Measurements from ENCODE around the gene GGA3.
"Not testable (repeated sequence)": the region's sequence is repeated elsewhere in the genome, so short reads cannot be mapped to it uniquely, and the experiment has no call there.

GGA3 gene

GRCh38 chr17:75271955-75272847 is 10.8 kb upstream of the GGA3 start:
- DNase-seq (ENCODE audit: low read depth): peak; percentile 47

GRCh38 chr17:75271233-75271954 is 10.0 kb upstream of the GGA3 start:
- no peak for DNase-seq (ENCODE audit: low read depth)

- no peak for DNase-seq (ENCODE audit: low read depth)
Measured at GRCh38 chr17:75270966-75271232, 9.5 kb upstream of the GGA3 start, which contains the start of gene MIF4GD. Gene MIF4GD, minus strand, starts transcription at chr17:75271231. Its CDS starts 1,036 bp downstream, at chr17:75270195.

- DNase-seq (ENCODE audit: low read depth): no peak
Measured at GRCh38 chr17:75270218-75270965, 9.0 kb upstream of the GGA3 start.

DNA sequence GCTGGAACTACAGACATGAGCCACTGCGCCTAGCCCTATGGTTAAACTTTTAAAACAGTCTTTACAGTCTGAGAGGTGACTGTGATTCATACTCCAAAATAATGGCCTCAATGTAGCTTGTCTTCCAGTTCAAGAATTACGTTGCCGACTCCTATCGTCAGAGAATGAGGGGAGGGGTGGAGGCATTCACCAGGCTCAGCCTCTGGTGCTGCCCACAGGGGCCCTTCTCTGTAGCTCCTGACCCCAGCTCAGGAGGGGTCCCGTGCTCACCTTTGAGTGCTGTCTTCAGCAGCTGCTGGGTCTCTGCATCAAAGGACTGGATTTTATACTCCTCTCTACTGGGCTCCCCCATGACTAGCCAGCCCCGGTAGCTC is 8.4 kb upstream of the GGA3 start:
- no peak for DNase-seq (ENCODE audit: low read depth)

DNA sequence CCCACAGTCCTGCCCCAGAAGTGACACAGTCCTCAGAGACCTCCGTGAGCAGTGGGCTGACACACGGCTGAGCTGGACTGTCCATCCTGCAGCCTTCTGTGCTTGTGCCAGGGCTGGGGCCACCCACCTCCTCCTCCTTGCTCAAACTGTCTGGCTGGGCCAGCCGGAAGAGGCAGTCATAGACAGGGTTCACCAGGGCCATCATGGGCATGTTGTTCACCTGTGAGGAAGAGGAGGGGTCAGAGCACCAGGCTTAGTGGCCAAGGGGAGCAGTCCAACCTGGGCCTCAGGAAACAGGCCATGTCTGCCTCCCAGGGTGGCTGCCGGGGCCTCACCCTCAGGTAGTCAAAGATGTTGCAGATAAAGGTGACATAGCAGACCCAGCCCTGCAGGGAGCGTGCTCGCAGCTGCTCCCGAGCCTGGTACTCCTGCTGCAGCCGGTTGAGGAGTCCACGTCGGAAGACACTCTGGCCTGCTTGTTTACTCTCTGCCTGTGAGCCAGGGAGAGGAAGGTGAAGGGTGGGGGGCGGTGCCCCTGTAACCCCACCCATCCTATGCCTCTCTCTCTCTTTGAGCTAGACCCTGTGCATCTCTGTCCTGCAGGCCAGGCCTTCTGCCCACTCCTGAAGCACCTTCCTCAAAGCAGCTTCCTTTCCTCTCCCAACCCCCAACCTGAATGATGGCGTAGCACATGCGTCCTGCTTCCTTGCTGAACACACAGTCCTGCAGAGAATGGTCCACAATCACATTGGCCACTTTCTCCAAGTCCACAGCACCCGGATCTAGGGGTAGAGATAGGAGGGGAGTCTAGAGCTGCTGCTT is 6.2 kb upstream of the GGA3 start:
- no peak for DNase-seq (ENCODE audit: low read depth)

- DNase-seq (ENCODE audit: low read depth): no peak
Measured at GRCh38 chr17:75267153-75267410, 5.7 kb upstream of the GGA3 start.

- DNase-seq (ENCODE audit: low read depth): no peak
Measured at GRCh38 chr17:75266316-75267152, 5.1 kb upstream of the GGA3 start.

DNA sequence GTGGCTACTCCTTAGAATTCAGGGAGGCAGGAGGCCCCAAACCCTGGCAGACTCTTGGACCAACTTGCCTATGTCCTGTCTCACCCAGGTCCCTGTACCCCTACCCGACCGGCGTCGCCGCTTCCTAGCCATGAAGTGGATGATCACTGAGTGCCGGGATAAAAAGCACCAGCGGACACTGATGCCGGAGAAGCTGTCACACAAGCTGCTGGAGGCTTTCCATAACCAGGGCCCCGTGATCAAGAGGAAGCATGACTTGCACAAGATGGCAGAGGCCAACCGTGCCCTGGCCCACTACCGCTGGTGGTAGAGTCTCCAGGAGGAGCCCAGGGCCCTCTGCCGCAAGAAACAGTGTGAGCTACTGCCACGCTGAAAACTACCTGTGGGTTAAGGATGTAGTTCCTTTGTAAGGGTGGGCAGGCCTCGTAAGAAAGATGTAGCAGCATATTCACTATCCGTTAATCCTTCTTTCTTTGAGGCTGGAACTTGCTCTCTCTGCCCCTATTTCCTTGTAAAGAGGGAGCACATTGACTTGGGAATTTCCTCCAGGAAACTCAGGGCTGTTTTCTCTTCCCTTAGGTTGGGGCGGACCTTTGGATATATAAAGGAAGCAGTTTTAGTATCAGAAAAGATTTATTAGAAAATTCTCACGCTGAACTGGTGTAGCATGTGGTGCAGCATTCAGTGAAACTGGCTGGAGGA is 4.4 kb upstream of the GGA3 start:
- no peak for DNase-seq (ENCODE audit: low read depth)

- no peak for DNase-seq (ENCODE audit: low read depth)
Measured at GRCh38 chr17:75263055-75263454, 1.6 kb upstream of the GGA3 start.

DNA sequence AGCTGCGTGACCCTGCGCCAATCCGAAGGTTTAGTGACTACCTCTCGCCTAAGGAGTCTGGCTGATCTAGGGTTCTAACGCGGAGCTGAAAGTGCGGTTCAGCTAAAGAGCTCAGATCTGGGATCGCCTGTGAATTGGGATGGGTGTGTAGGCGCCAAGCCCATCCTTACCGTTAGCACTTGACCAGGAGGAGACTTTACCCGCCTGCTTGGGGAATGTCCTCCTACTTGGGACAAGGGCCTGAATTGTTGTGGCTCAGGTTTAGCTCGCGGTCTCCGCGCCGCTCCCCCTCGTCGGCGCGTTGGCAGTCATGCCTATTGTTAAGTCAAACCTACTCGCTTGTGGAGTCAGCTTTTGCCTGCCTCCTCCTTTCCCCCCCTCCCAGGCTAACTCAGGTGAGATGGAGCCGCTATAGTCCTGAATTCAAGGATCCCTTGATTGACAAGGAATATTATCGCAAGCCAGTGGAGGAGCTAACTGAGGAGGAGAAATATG is 753 bp upstream of the GGA3 start:
- DNase-seq (ENCODE audit: low read depth): no peak

DNA sequence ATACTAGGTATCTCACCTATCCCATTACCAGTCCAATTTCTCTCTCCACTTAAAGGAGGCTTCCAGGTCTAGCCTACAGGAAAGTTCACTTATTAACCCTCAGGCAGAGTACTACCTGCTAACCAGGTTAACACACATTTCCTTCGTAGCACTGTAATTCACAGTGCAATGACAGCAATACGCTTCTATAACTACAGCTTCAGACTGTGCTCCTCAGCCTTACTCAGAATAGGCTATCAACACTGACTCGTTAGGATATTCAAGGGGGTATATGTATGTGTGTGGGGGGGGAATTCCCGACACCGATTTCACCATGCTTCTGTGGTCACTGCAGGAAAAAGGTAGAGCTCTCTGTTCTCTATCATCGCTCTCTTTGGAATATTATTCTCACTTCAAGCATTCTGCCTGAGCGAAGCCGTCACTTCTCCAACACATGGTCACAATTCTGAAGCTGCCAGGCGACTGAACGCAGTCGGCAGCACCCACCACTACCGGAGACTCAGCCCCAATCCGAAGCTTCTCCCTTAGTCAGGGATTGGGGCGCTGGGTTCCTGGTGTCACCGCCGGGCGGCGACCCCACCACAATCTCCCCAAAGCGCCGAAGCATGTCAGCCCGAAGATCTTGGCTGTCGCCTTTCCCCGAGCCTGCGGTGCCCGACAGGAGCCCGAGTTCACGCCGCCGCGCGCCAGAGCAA is 618 bp downstream of the GGA3 start:
- no peak for DNase-seq (ENCODE audit: low read depth)

- DNase-seq (ENCODE audit: low read depth): not testable (repeated sequence)
Measured at GRCh38 chr17:75257228-75257627, 4.2 kb downstream of the GGA3 start.

DNA sequence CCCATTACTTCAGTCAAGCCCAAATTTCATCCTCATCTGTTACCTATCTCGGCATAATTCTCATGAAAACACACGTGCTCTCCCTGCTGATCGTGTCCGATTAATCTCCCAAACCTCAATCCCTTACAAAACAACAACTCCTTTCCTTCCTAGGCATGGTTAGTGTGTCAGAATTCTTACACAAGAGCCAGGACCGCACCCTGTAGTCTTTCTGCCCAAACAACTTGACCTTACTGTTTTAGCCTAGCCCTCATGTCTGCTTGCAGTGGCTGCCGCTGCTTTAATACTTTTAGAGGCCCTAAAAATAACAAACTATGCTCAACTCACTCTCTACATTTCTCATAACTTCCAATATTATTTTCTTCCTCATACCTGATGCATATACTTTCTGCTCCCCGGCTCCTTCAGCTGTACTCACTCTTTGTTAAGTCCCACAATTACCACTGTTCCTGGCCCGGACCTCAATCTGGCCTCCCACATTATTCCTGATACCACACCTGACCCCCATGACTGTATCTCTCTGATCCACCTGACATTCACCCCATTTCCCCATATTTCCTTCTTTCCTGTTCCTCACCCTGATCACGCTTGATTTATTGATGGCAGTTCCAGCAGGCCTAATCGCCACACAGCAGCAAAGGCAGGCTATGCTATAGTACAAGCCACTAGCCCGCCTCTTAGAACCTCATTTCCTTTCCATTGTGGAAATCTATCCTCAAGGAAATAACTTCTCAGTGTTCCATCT is 5.3 kb downstream of the GGA3 start:
- not testable (repeated sequence) for DNase-seq (ENCODE audit: low read depth)

DNA sequence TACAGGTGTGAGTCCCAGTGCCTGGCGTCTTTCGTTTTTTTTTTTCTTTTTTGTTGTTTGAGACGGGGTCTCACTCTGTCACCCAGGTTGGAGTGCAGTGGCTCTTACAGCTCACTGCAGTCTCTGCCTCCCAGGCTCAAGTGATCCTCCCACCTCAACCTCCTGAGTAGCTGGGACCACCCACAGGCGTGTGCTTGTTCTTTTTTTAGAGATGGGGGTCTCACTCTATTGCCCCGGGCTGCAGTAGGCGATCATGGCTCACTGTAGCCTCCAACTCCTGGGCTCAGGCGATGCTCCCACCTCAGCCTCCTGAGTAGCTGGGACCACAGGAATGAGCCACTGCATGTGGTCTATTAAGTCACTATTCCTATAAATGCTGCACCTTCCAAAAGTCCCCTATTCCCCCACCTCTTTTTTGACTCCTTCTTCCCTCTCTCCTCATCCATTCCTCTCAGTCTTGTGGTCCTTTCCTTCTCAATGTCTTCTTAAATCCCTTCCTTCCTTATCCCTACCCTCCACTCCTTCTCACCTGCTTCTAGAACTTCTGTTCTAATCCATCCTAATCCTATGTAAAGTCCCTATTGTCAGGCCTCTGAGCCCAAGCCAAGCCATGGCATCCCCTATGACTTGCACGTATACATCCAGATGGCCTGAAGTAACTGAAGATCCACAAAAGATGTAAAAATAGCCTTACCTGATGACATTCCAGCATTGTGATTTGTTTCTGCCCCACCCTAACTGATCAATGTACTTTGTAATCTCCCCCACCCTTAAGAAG is 9.2 kb downstream of the GGA3 start:
- no peak for DNase-seq (ENCODE audit: low read depth)

DNA sequence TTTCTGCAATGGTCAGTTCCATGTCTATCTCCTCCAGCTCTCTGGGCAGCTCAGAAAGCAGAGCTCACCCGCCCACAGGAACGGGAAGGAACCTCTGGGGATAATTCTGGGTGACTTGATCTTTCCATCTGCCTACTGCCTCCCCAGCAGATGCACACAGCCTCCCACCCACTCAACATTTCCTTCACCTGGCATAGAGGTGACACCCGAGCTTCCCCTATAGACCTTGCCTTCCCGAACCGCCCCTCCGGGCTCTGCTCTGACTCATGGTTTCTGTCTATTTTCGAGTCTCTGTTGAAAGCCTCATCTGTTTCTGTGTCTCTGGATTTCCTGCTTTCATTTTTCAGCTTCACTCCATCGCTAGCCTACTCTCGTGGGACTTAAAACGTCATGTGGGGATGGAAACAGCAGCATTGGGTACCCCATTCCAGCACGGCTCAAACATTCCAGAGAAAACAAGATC is 11.4 kb downstream of the GGA3 start:
- DNase-seq (ENCODE audit: low read depth): no peak

DNA sequence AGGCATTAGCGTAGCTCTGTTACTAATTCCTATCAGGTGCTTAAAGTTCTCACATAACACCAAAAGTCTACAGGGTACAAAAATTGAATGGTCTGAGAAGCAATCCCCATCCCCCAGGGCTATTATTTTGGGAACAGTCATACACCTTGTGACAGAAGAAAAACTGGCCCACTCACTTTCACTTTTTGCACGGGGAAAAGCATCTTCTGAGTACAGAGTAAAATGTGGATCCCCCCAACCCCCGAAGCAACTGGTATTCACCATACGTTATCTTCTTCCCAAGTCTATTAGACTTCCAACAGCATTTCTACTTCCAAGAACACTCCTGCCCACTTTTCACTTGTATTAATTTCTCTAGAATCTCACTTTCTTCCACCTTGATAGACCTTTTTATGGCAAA is 11.8 kb downstream of the GGA3 start:
- DNase-seq (ENCODE audit: low read depth): no peak

GRCh38 chr17:75246404-75246803 is 15.0 kb downstream of the GGA3 start:
- DNase-seq (ENCODE audit: low read depth): no peak
